IPS-18c (cell line): Measurements from ENCODE around the gene RGL3.
A peak's percentile ranks its signal among the peaks of the same experiment; 100 is the strongest.
"Not testable (repeated sequence)": the region's sequence is repeated elsewhere in the genome, so short reads cannot be mapped to it uniquely, and the experiment has no call there.

Experiments
- H3K4me3 ChIP-seq: 2 replicates; pipeline ENCODE4 v1.7.0; 2013; ENCODE audit warnings: low read depth, mild to moderate bottlenecking, low read length, moderate library complexity; ENCODE audit not compliant: insufficient read depth
- H3K9me3 ChIP-seq: one replicate; pipeline ENCODE4 v1.6.1; 2013; ENCODE audit warnings: mild to moderate bottlenecking, low read length, moderate library complexity; ENCODE audit not compliant: control insufficient read depth, insufficient read depth

The RGL3 gene, protein sequence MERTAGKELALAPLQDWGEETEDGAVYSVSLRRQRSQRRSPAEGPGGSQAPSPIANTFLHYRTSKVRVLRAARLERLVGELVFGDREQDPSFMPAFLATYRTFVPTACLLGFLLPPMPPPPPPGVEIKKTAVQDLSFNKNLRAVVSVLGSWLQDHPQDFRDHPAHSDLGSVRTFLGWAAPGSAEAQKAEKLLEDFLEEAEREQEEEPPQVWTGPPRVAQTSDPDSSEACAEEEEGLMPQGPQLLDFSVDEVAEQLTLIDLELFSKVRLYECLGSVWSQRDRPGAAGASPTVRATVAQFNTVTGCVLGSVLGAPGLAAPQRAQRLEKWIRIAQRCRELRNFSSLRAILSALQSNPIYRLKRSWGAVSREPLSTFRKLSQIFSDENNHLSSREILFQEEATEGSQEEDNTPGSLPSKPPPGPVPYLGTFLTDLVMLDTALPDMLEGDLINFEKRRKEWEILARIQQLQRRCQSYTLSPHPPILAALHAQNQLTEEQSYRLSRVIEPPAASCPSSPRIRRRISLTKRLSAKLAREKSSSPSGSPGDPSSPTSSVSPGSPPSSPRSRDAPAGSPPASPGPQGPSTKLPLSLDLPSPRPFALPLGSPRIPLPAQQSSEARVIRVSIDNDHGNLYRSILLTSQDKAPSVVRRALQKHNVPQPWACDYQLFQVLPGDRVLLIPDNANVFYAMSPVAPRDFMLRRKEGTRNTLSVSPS

DNA sequence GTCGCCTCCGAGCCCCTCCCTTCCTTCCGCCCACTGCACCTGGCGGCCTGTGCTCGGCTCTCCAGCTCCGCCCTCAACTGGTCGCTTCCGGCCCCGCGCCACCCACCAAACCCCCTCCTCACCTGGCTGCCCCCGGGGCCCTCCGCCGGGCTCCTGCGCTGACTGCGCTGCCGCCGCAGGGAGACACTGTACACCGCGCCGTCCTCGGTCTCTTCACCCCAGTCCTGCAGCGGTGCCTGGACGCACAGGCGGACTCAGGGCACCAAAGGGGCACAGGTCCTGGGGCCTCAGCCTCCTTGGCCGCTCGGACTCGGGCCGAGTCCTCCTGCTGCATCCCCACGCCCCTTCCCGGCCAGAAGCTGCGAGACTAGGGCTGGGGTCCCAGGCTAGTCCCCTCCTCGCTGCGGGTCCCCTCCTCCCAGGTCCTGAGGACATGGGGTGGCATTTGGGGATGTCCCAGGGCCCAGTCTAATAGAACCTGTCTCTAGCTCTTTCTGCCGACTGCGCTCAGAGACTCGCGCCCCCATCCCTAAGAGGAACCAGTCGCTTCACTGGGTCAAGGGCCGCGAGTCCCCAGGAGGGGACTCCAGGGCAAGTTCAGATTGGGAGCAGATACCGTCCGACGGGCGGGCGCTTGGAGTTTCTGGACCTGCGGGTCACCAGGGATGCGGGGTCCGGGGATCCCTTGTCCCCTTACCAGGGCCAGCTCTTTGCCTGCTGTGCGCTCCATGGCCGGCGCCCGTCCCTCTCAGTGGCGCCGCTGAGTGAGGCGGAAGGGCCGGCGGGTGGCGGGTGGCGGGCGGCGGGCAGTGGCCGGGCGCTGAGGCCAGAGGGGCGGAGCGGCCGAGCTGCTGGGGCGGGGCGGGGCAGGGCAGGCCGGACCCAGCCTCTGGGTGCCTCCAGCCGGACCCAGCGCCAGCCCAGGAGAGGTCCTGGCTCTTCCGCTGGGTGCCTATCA lies at the start of gene RGL3:
RGL3 (minus strand) TSS at position 766 of the 958 bp plus-strand sequence; CDS start at position 730, 36 bp downstream.
- H3K4me3 ChIP-seq = peak within 1 kb of the TSS; percentile 64
- peaks cover 4% of the 10 kb centered on the region for H3K9me3 ChIP-seq

- not testable (repeated sequence) for H3K4me3 ChIP-seq, H3K9me3 ChIP-seq
Observed at GRCh38 chr19:11468266-11468845, 49.2 kb upstream of the RGL3 start.

DNA sequence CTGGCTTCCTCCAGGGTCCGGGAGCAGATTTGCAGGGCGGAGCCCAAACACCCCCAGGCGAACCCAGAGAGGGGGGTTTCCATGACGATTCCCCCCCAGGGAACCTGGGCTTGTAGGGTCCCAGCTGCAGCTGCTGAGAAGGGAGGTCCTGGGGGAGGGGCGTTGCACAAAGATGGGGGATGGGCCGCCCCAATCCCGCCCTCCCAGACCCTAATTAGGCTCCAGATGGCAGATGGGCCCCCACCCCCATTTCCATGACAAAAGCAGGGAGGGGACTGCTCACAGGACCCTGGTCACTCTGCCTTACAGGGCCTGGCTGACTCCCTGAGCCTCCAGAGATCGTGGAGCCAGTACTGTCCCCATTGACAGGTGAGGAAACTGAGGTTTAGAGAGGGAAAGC lies 46.5 kb upstream of the RGL3 start:
- no peaks in the 10 kb centered on the region for H3K9me3 ChIP-seq
- H3K4me3 ChIP-seq = no peak overlapping the region

- Histone ChIP-seq H3K4me3 (no peak overlapping the region), H3K9me3 (no peaks in the 10 kb centered on the region)
Observed at GRCh38 chr19:11464333-11465265, 45.5 kb upstream of the RGL3 start.

DNA sequence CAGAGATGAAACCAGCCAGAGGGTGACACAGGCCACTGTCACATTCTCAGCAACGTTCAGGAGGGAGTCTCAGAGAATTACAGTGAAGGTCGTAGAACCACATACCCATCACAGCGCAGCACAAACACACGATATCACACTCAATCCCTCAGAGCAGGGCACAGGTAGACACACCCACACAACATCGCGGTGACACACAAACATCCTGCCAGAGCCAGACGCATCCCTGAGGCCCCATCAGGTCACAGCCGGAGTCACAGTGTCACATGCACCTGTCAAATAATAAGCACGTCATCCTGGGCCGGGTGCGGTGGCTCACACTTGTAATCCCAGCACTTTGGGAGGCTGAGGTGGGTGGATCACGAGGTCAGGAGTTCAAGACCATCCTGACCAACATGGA lies 44.3 kb upstream of the RGL3 start:
- no peak overlapping the region for H3K4me3 ChIP-seq
- H3K9me3 ChIP-seq = no peaks in the 10 kb centered on the region

GRCh38 chr19:11461453-11461852 lies 42.3 kb upstream of the RGL3 start:
- Histone ChIP-seq H3K4me3 (no peak overlapping the region), H3K9me3 (no peaks in the 10 kb centered on the region)

- H3K4me3 ChIP-seq = no peak overlapping the region
- no peaks in the 10 kb centered on the region for H3K9me3 ChIP-seq
Observed at GRCh38 chr19:11460207-11460606, 41.1 kb upstream of the RGL3 start.

- H3K4me3 ChIP-seq, H3K9me3 ChIP-seq: not testable (repeated sequence)
Observed at GRCh38 chr19:11458912-11459311, 39.8 kb upstream of the RGL3 start.

- no peak overlapping the region for H3K4me3 ChIP-seq
- no peaks in the 10 kb centered on the region for H3K9me3 ChIP-seq
Observed at GRCh38 chr19:11458236-11458900, 39.3 kb upstream of the RGL3 start.

DNA sequence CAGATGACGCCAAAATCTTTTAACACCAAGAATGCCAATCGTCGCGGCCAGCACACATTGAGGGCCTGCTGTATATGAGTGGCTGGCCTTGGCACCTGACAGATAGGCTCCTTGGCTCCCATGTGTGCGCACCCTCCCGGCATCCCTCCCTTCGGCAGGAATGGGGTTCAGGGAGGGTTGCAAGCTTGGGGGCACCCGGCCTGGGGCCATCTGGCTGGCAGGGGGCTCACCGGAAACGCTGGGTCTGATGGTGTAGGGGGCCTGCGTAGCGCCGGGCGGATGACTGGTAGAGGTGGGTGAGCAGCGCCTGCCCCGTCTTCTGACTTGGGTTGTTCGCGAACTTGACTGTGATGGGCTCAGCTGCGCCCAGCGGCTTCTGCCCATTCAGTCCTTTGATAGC lies 38.7 kb upstream of the RGL3 start:
- Histone ChIP-seq H3K9me3 (no peaks in the 10 kb centered on the region), H3K4me3 (no peak overlapping the region)

GRCh38 chr19:11457115-11457514 lies 38.0 kb upstream of the RGL3 start:
- Histone ChIP-seq H3K4me3 (no peak overlapping the region), H3K9me3 (no peaks in the 10 kb centered on the region)

DNA sequence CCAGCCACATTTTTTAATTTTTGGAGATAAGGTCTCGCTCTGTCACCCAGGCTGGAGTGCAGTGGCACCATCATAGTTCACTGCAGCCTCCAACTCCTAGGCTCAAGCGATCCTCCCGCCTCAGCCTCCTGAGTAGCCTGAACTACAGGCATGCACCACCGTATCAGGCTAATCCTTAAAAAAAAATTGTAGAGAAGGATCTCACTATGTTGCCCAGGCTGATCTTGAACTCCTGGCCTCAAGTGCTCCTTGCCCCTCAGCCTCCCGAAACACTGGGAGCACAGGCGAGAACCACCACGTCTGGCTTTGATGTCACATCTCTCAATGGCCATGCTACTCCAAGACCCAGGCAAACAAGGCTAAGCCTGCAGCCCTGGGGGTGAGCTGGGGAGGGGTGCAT lies 37.5 kb upstream of the RGL3 start:
- H3K9me3 ChIP-seq = no peaks in the 10 kb centered on the region
- H3K4me3 ChIP-seq = no peak overlapping the region

DNA sequence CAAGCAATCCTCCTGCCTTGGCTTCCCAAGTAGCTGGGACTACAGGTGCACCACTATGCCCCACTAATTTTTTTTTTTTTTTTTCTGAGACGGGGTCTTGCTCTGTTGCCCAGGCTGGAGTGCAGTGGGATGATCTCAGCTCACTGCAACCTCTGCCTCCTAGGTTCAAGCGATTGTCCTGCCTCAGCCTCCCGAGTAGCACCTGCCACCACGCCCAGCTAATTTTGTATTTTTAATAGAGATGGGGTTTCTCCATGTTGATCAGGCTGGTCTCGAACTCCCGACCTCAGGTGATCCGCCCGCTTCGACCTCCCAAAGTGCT lies 36.1 kb upstream of the RGL3 start:
- not testable (repeated sequence) for H3K4me3 ChIP-seq, H3K9me3 ChIP-seq

- Histone ChIP-seq H3K9me3 (no peaks in the 10 kb centered on the region), H3K4me3 (no peak overlapping the region)
Observed at GRCh38 chr19:11453468-11454341, 34.6 kb upstream of the RGL3 start.

DNA sequence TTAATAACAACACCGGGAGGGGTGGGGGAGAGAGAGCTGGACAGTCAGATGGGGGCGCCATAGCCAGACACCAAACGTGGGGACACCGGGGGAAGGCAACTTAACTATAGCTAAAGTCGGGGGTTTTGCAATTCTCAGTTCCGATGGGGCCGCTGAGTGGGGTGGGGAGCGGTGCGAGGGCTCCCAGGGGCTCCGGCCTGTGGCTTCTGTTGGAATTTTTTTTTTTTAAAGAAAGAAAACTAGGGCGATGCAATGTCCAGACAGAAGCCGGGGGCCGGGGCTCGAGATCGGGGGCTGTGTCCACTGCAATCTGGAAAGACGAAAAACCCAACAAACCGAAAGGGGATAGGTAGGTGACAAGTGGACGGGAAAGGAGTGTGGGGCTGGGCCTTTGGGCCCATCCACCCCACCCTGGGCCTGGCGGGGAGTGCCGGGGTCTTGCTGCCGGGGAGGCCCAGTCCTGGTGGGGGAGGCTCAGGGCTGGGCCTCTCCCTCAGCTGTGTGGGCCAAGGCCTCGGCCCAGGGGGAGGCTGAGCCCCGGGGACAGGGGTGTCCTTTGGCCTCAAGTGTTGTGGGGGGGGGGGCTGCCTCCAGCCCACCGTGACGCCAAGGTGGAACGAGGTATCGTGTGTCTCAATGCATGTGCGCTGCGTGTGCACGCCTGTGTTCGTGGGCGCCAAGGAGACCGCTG lies 33.7 kb upstream of the RGL3 start:
- Histone ChIP-seq H3K9me3 (no peaks in the 10 kb centered on the region), H3K4me3 (no peak overlapping the region)
